ENCODE measurements around the gene ACAD11. TPM values are rescaled to one million over a fixed set of nuclear protein-coding genes. Genes with fewer than 3 reads are reported as not detected.

ACAD11 gene, protein sequence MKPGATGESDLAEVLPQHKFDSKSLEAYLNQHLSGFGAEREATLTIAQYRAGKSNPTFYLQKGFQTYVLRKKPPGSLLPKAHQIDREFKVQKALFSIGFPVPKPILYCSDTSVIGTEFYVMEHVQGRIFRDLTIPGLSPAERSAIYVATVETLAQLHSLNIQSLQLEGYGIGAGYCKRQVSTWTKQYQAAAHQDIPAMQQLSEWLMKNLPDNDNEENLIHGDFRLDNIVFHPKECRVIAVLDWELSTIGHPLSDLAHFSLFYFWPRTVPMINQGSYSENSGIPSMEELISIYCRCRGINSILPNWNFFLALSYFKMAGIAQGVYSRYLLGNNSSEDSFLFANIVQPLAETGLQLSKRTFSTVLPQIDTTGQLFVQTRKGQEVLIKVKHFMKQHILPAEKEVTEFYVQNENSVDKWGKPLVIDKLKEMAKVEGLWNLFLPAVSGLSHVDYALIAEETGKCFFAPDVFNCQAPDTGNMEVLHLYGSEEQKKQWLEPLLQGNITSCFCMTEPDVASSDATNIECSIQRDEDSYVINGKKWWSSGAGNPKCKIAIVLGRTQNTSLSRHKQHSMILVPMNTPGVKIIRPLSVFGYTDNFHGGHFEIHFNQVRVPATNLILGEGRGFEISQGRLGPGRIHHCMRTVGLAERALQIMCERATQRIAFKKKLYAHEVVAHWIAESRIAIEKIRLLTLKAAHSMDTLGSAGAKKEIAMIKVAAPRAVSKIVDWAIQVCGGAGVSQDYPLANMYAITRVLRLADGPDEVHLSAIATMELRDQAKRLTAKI
- total RNA-seq, result 13.1 and 19.6 TPM in 2 replicates

DNA sequence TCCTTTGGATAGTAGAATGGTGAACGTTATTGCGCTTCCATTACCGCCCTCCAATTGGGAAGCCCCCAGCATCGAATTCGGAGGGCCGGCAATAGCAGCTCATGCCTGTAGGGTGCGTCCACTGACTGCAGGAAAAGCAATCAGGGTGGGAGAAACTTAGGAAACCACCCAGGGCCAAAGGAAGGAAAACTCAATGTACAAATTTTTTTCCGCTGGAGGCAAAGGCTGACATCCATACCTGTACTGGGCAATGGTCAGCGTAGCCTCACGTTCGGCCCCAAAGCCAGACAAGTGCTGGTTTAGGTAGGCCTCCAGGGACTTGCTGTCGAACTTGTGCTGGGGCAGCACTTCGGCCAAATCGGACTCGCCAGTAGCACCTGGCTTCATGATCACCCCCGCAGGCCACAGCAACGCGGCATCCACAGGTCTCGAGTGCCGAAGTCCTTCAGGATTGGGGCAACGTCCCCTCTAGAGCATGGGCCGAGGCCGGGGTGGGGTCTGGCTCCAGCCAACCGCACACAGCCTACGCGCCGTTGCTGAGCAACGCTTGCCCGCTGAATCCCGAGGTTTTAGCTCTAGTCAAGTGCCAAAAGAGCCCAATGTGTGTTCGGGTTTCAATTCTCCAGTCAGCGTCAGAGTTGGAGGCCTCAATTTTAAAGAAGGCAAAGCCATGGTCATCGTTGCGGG is at the start of gene ACAD11:
Gene ACAD11 (minus strand): TSS at position 445 of the 687 bp plus-strand sequence. CDS start 58 bp downstream, at position 387.

DNA sequence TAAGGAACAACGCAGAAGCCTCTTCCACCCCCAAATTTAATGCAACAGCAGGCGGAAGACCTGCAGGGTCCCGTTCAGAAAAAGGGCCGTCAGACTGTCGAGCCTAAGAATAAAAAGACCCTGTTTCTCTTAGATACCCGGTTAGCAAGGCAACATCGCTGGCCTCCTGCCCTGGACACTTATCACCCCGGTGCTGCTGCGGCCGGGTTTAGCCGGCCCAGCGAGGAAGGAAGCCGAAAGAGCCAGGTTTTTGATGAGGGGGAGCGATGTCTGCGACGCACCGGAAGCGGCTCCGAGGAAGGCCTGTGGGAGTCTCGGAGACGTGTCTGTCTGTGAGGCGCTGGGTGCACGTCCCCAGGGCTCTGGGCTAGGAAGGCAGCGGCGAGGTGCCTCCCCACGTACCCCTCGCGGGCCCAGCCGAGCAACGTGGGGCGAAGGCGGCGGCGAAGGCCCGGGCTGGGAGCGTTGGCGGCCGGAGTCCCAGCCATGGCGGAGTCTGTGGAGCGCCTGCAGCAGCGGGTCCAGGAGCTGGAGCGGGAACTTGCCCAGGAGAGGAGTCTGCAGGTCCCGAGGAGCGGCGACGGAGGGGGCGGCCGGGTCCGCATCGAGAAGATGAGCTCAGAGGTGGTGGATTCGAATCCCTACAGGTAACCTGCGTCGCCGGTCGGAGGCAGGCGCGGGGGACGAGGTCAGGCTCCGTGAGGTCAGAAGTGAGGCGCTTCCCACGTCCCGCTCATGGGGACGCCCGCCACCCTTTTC is 622 bp upstream of the ACAD11 start, which contains the start of gene UBA5:
Gene UBA5 (plus strand): TSS at position 278 of the 759 bp plus-strand sequence. CDS start 209 bp downstream, at position 487.

DNA sequence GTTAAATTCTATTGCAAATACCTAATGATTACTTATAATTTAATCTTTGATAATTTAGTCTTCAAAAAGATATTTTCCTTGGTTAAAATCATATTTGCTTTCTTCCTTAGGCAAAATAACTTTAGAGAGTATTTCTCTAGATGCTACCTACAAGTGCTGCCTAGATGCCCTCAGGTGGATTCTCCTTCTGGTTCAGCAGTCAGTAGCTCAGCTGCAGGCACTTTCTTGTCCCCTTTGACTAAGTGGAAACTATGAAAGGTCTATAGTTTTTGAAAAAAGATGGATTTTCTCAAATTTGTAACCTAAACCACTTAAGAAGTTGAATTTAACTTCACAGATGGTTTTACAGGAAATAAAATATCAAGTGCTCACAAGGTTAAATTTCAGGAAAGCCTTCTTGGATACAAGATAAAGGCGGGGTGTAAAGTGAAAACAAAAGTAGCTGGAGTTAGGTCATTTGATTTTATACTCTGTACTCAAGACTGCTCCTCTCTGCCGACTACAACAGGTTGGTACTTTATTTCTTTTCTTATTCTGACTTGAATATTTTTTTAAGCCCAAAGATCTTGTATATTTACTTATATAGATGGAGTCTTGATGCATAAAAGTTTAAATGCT is 62.7 kb downstream of the ACAD11 start, which contains the start of gene ACKR4:
Gene ACKR4 (plus strand): TSS at position 455 of the 618 bp plus-strand sequence. CDS start 3,128 bp downstream, outside the sequence.

Other genes starting within 250 kb of the ACAD11 start
- gene DNAJC13, start 242.3 kb downstream of the ACAD11 start, total RNA-seq, result 43.8 and 55.9 TPM in 2 replicates
- 0.09 and 0.33 TPM in 2 replicates for gene ACKR4, start 62.5 kb downstream of the ACAD11 start, total RNA-seq
- gene UBA5, start 520 bp upstream of the ACAD11 start, total RNA-seq, result 20.8 and 30.3 TPM in 2 replicates
- 19.2 and 30.6 TPM in 2 replicates for gene NPHP3, start 62.6 kb upstream of the ACAD11 start, total RNA-seq

All from dermis lymphatic vessel endothelial cell (primary cell).